GM12892 (cell line): ENCODE data around the gene APCDD1.

Source experiments
- POLR2A ChIP-seq: IDR thresholded peaks from 2 replicates; pipeline ENCODE4 v1.6.1; 2011; ENCODE audit warnings: low read depth, low read length, control low read depth
- POLR2AphosphoS5 ChIP-seq: IDR thresholded peaks from 2 replicates; pipeline ENCODE4 v1.6.1; 2011; ENCODE audit warnings: low read depth, low read length, control low read depth
- TAF1 ChIP-seq: IDR thresholded peaks from 2 replicates; pipeline ENCODE4 v1.6.1; 2011; ENCODE audit warnings: low read depth, mild to moderate bottlenecking, control low read depth, low read length, borderline replicate concordance

DNA sequence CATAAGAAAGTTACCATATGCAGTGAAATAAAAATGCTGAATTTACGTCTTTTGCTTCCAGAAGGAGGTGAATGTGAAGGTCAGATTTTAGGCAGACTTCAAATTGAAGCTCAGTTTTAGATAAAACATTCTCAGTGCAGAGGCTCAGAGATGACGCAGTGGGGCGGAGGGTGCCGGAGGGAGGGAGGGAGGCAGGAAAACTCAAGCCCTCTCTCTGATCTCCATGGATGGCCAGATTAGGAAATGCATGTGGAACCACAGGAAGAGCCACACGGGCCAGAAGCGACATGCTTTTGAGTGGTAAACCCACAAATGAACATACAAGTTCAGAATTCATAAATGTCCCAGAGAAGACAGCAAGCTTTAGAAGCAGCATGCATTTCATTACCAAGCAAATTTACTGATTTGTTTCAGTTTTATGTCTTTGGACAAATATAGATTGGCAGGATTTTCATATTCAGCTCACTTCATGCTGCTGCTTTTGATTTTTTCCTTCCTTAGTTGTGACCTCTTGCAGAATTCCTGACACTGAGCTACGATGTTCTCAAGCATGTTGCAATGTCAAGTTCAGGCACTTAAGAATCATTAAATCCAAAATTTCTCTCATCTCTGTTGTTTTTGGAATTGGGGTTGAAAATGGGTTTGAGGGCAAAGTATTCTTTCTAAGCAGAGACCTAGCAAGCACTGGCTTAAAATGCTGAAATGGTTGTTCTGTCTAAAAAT is 29.7 kb upstream of the APCDD1 start:
- TF ChIP-seq POLR2A (no peak), TAF1 (no peak), POLR2AphosphoS5 (no peak)
